BLaER1 (cell line): ENCODE results near the gene IPCEF1.
"Not testable (repeated sequence)": the region's sequence is repeated elsewhere in the genome, so short reads cannot be mapped to it uniquely, and the experiment has no call there.

Source experiments
- H3K27ac ChIP-seq: shearing (Covaris generic); formaldehyde crosslinking; 2 replicates; pipeline ENCODE4 v1.8.1; 2022
- H3K27me3 ChIP-seq: shearing (Covaris generic); formaldehyde crosslinking; 2 replicates; pipeline ENCODE4 v1.8.1; 2022
- H3K36me3 ChIP-seq: shearing (Covaris generic); formaldehyde crosslinking; 2 replicates; pipeline ENCODE4 v1.8.1; 2022
- H3K4me1 ChIP-seq: shearing (Covaris generic); formaldehyde crosslinking; 2 replicates; pipeline ENCODE4 v1.8.1; 2022
- H3K4me2 ChIP-seq: shearing (Covaris generic); formaldehyde crosslinking; 2 replicates; pipeline ENCODE4 v1.8.1; 2022
- H3K4me3 ChIP-seq: shearing (Covaris generic); formaldehyde crosslinking; 2 replicates; pipeline ENCODE4 v1.8.1; 2022
- H3K9ac ChIP-seq: shearing (Covaris generic); formaldehyde crosslinking; 2 replicates; pipeline ENCODE4 v1.8.1; 2022
- H3K9me3 ChIP-seq: shearing (Covaris generic); formaldehyde crosslinking; 2 replicates; pipeline ENCODE4 v1.8.1; 2022
- H4K20me1 ChIP-seq: shearing (Covaris generic); formaldehyde crosslinking; 2 replicates; pipeline ENCODE4 v1.8.1; 2022
- Cebpa-rat ChIP-seq: shearing (Covaris generic); IDR thresholded peaks from 2 replicates; pipeline ENCODE4 v1.8.1; 2022

Gene IPCEF1

GRCh38 chr6:154222716-154223115 is 133.9 kb downstream of the IPCEF1 start:
- H4K20me1 ChIP-seq: no peaks in the 10 kb centered on the region
- H3K27ac ChIP-seq: no peak overlapping the region
- TF ChIP-seq Cebpa-rat: no peak
- no peaks in the 10 kb centered on the region for H3K27me3 ChIP-seq
- no peak overlapping the region for H3K9ac ChIP-seq
- no peak overlapping the region for H3K4me2 ChIP-seq
- H3K4me1 ChIP-seq: peaks cover 13% of the 10 kb centered on the region
- H3K9me3 ChIP-seq: peaks cover 3% of the 10 kb centered on the region; the same call in 1 of the 2 replicates
- H3K36me3 ChIP-seq: no peaks in the 10 kb centered on the region
- no peak overlapping the region for H3K4me3 ChIP-seq

- Histone ChIP-seq H3K27ac (no peak overlapping the region), H4K20me1 (no peaks in the 10 kb centered on the region), H3K27me3 (no peaks in the 10 kb centered on the region), H3K9ac (no peak overlapping the region), H3K4me1 (peaks cover 21% of the 10 kb centered on the region), H3K36me3 (no peaks in the 10 kb centered on the region), H3K9me3 (no peaks in the 10 kb centered on the region), H3K4me2 (no peak overlapping the region), H3K4me3 (no peak overlapping the region)
- TF ChIP-seq Cebpa-rat: no peak
Measured at GRCh38 chr6:154219250-154219649, 137.4 kb downstream of the IPCEF1 start.

GRCh38 chr6:154218787-154219186 is 137.8 kb downstream of the IPCEF1 start:
- H3K4me3 ChIP-seq: no peak overlapping the region
- no peaks in the 10 kb centered on the region for H3K27me3 ChIP-seq
- H3K9me3 ChIP-seq: no peaks in the 10 kb centered on the region
- H3K27ac ChIP-seq: no peak overlapping the region
- peaks cover 25% of the 10 kb centered on the region for H3K4me1 ChIP-seq
- H3K36me3 ChIP-seq: no peaks in the 10 kb centered on the region
- no peak for TF ChIP-seq Cebpa-rat
- H3K9ac ChIP-seq: no peak overlapping the region
- no peaks in the 10 kb centered on the region for H4K20me1 ChIP-seq
- peak overlapping the region; percentile 38 for H3K4me2 ChIP-seq

GRCh38 chr6:154218301-154218700 is 138.3 kb downstream of the IPCEF1 start:
- Histone ChIP-seq H3K4me1 (peaks cover 29% of the 10 kb centered on the region), H3K9me3 (no peaks in the 10 kb centered on the region), H3K9ac (no peak overlapping the region), H3K27ac (no peak overlapping the region), H3K27me3 (no peaks in the 10 kb centered on the region), H3K36me3 (no peaks in the 10 kb centered on the region), H3K4me2 (peak overlapping the region; percentile 38), H3K4me3 (no peak overlapping the region), H4K20me1 (no peaks in the 10 kb centered on the region)
- no peak for TF ChIP-seq Cebpa-rat

GRCh38 chr6:154213782-154214181 is 142.8 kb downstream of the IPCEF1 start:
- Histone ChIP-seq H3K27me3 (no peaks in the 10 kb centered on the region), H3K27ac (no peak overlapping the region), H3K4me2 (0 out of 2 replicates have a peak overlapping the region, but pooled peaks have one; percentile 2), H3K9ac (no peak overlapping the region), H3K36me3 (no peaks in the 10 kb centered on the region), H4K20me1 (no peaks in the 10 kb centered on the region), H3K9me3 (no peaks in the 10 kb centered on the region), H3K4me1 (peaks cover 27% of the 10 kb centered on the region), H3K4me3 (no peak overlapping the region)
- no peak for TF ChIP-seq Cebpa-rat

- H3K27me3 ChIP-seq: no peaks in the 10 kb centered on the region
- H3K4me2 ChIP-seq: no peak overlapping the region
- H3K9me3 ChIP-seq: no peaks in the 10 kb centered on the region
- no peak overlapping the region for H3K27ac ChIP-seq
- H4K20me1 ChIP-seq: no peaks in the 10 kb centered on the region
- no peaks in the 10 kb centered on the region for H3K36me3 ChIP-seq
- TF ChIP-seq Cebpa-rat: no peak
- peaks cover 9% of the 10 kb centered on the region for H3K4me1 ChIP-seq
- no peak overlapping the region for H3K4me3 ChIP-seq
- H3K9ac ChIP-seq: no peak overlapping the region
Measured at GRCh38 chr6:154210678-154211077, 145.9 kb downstream of the IPCEF1 start.

GRCh38 chr6:154209555-154209954 is 147.0 kb downstream of the IPCEF1 start:
- Histone ChIP-seq H3K27ac (no peak overlapping the region), H3K4me3 (no peak overlapping the region), H3K9me3 (no peaks in the 10 kb centered on the region), H3K36me3 (no peaks in the 10 kb centered on the region), H4K20me1 (no peaks in the 10 kb centered on the region), H3K27me3 (no peaks in the 10 kb centered on the region), H3K4me2 (no peak overlapping the region), H3K9ac (no peak overlapping the region), H3K4me1 (peaks cover 9% of the 10 kb centered on the region)
- TF ChIP-seq Cebpa-rat: no peak

- H3K4me1 ChIP-seq: no peaks in the 10 kb centered on the region
- no peaks in the 10 kb centered on the region for H3K36me3 ChIP-seq
- no peak overlapping the region for H3K9ac ChIP-seq
- no peaks in the 10 kb centered on the region for H3K27me3 ChIP-seq
- H3K4me2 ChIP-seq: no peak overlapping the region
- no peak overlapping the region for H3K27ac ChIP-seq
- H3K9me3 ChIP-seq: no peaks in the 10 kb centered on the region
- TF ChIP-seq Cebpa-rat: no peak
- H3K4me3 ChIP-seq: no peak overlapping the region
- H4K20me1 ChIP-seq: no peaks in the 10 kb centered on the region
Measured at GRCh38 chr6:154206996-154207395, 149.6 kb downstream of the IPCEF1 start.

- no peaks in the 10 kb centered on the region for H3K27me3 ChIP-seq
Measured at GRCh38 chr6:154206141-154206540, 150.5 kb downstream of the IPCEF1 start.

GRCh38 chr6:154202958-154203357 is 153.6 kb downstream of the IPCEF1 start:
- no peaks in the 10 kb centered on the region for H3K36me3 ChIP-seq
- H4K20me1 ChIP-seq: no peaks in the 10 kb centered on the region
- no peak overlapping the region for H3K4me2 ChIP-seq
- no peaks in the 10 kb centered on the region; the same call in 1 of the 2 replicates for H3K9me3 ChIP-seq
- no peaks in the 10 kb centered on the region for H3K4me1 ChIP-seq
- no peaks in the 10 kb centered on the region for H3K27me3 ChIP-seq
- H3K9ac ChIP-seq: no peak overlapping the region
- H3K4me3 ChIP-seq: no peak overlapping the region
- no peak overlapping the region for H3K27ac ChIP-seq
- TF ChIP-seq Cebpa-rat: no peak

More at GRCh38 chr6:154206141-154206540, 150.5 kb downstream of the IPCEF1 start:
- TF ChIP-seq Cebpa-rat: no peak
- Histone ChIP-seq H3K36me3 (no peaks in the 10 kb centered on the region), H3K9ac (no peak overlapping the region), H3K4me1 (no peaks in the 10 kb centered on the region), H4K20me1 (no peaks in the 10 kb centered on the region), H3K9me3 (no peaks in the 10 kb centered on the region; the same call in 1 of the 2 replicates), H3K4me3 (no peak overlapping the region), H3K4me2 (no peak overlapping the region), H3K27ac (no peak overlapping the region)

- H3K9ac ChIP-seq: no peak overlapping the region
- no peak overlapping the region for H3K27ac ChIP-seq
- no peaks in the 10 kb centered on the region for H3K27me3 ChIP-seq
- H3K9me3 ChIP-seq: no peaks in the 10 kb centered on the region; the same call in 1 of the 2 replicates
- no peak for TF ChIP-seq Cebpa-rat
- H3K4me2 ChIP-seq: no peak overlapping the region
- no peak overlapping the region for H3K4me3 ChIP-seq
- H3K4me1 ChIP-seq: peaks cover 3% of the 10 kb centered on the region; the same call in 1 of the 2 replicates
- no peaks in the 10 kb centered on the region for H4K20me1 ChIP-seq
- H3K36me3 ChIP-seq: no peaks in the 10 kb centered on the region
Measured at GRCh38 chr6:154202339-154202738, 154.3 kb downstream of the IPCEF1 start.

- H4K20me1 ChIP-seq, H3K4me3 ChIP-seq, H3K27ac ChIP-seq, H3K27me3 ChIP-seq, H3K9me3 ChIP-seq, H3K9ac ChIP-seq, H3K36me3 ChIP-seq, H3K4me2 ChIP-seq, H3K4me1 ChIP-seq: not testable (repeated sequence)
Measured at GRCh38 chr6:154201688-154202087, 154.9 kb downstream of the IPCEF1 start.
